Middle frontal gyrus (tissue), 1 donor: ENCODE measurements around the gene CBFB.
"Not testable (repeated sequence)": the region's sequence is repeated elsewhere in the genome, so short reads cannot be mapped to it uniquely, and the experiment has no call there.

Source experiments
- DNase-seq: peaks from one replicate; pipeline ENCODE4 v3.0.0-alpha.2; 2015; ENCODE audit warnings: low spot score; ENCODE audit errors: extremely low spot score

Gene CBFB

DNA sequence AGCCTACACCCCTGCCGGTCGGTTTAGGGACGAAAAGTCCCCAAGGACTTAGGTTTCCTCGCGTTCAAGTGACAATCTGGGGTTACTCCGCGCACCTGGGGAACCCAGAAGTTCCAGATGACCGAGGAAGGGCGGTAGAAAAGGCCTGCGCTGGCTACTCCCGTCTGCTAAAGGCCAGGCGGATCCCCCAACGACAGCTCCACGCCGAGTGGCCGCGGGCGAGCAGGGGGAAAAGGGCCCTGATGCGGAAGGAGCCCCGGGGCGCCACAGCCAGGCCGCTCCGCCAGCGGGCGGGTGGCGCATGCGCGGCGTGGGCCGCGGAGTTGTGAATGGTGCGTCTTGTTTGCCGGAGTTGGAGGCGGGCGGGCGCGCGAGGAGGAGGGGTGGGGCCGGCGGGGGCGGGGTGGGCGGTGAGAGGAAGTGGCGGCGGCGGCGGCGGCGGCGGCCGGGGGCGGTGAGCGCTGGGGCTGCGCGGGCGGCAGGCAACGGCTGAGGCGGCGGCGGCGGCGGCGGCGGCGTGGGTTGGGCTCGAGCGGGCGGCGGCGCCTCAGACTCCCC is at the start of gene CBFB:
Gene CBFB, plus strand, starts transcription at position 454 of the 558 bp plus-strand sequence. CDS start 259 bp downstream, outside the sequence.
- peak; percentile 78 for DNase-seq

DNA sequence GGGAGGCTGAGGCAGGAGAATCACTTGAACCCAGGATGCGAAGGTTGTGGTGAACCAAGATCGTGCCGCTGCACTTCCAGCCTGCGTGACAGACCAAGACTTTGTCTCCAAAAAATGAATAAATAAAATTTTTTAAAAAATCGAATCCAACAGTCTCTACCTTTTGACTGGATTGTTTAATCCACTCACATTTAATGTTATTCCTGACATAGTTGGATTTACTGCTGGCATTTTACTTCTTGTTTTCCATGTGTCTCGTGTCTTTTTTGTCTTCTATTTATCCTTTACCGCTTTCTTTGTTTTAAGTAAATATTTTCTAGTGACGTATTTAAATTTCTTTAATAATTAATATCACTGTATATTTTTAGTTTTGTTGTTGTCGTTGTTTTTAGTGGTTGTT is 45.9 kb upstream of the CBFB start:
- no peak for DNase-seq

DNA sequence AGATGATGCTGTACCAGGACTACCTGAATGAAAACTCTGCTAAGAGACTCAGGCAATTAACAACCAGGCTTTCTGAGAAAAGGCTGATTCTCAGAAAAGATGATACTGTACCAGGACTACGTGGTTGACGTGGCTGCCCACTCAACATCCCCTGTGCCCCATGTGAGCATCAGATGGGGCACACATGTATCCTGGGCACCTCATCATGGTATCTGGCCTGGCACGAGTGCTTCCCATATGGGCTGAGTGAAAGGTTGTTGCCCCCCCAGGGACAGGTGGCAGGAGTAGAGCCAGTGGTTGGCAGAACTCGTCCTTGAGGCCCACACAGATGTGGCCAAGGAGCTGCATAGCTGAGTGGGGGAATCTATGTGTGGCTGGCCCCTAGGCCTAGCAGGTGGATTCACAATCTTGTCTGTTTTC is 44.0 kb upstream of the CBFB start:
- DNase-seq, result no peak

DNA sequence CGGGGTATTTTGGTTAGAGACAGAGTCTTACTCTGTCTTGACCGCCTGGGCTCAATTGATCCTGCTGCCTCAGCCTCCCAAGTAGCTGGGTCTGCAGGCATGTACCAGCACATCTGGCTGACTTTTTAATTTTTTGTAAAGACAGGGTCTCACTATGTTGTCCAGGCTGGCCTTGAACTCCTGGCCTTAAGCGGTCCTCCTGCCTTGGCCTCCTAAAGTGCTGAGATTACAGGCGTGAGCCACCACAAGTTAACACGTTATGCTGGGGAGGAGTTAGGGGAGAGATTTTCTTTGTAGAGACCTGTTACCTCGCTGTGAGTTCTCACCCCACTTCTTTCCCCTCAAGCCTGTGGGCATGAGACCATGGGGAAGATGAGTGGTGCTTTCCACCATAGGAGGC is 42.4 kb upstream of the CBFB start:
- no peak for DNase-seq

DNA sequence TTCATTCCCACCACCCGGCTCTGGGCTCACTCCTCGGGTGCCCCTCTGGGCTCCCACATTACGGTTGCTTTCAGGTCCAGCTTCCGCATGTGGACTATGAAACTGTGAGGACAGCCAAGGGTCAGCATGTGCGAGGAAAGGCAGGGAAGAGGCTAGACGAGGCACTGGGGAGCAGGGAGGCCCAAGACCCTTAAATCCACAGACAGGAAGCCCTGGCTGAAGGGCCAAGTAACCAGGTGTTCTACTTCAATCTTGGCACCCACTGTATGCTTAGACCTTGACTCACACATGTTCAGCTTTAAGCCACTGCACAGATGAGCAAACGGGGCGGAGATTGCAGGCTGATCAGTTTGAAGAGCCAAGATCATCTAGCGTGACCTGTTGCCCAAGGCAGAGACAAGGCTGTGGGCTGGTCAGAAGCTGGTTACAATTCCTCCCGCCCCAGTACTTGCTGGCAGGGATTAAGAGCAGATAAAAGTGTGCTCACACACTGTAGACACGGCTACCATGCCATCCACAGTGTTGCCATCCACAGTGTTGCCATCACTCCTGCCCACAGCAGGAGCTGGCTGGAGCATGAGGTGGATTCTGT is 40.7 kb upstream of the CBFB start, which contains the start of gene CES4A:
Gene CES4A, plus strand, starts transcription at position 393 of the 592 bp plus-strand sequence. Its CDS starts 184 bp downstream, at position 577.
- DNase-seq, result no peak

DNA sequence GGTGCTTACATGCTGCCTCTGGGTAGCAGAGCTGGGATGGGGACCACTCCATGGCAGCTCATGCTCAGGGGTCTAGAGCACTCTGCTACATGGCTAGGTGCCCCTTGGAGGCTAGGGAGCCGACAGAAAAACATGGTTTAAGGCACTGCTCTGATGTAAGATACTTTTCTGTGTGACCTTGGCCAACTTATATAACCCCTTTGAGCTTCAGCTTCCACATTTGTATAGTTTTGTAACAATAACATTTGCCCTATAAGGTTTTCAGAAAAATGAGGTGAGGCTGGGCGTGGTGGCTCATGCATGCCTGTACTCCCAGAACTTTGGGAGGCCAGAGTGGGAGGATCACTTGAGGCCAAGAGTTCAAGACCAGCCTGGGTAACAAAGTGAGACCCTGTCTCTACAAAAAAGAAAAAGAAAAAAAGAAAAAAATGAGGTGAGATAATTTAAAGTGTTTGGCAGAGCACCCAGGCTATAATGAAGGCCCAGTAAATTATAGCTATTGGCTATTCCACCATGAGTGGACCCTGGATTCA is 37.3 kb upstream of the CBFB start:
- no peak for DNase-seq

DNA sequence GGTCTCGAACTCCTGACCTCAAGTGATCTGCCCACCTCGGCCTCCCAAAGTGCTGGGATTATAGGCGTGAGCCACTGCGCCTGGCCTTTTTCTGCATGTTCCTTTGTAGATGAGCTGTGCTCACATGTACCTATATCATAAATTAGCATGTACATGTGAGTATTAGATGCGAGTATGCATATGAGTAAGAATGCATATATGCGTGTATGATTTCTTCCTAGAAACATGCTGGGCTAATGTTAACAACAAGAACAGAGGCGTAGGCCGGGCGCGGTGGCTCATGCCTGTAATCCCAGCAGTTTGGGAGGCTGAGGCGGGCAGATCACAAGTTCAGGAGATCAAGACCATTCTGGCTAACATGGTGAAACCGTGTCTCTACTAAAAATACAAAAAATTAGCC is 35.4 kb upstream of the CBFB start:
- not testable (repeated sequence) for DNase-seq

DNA sequence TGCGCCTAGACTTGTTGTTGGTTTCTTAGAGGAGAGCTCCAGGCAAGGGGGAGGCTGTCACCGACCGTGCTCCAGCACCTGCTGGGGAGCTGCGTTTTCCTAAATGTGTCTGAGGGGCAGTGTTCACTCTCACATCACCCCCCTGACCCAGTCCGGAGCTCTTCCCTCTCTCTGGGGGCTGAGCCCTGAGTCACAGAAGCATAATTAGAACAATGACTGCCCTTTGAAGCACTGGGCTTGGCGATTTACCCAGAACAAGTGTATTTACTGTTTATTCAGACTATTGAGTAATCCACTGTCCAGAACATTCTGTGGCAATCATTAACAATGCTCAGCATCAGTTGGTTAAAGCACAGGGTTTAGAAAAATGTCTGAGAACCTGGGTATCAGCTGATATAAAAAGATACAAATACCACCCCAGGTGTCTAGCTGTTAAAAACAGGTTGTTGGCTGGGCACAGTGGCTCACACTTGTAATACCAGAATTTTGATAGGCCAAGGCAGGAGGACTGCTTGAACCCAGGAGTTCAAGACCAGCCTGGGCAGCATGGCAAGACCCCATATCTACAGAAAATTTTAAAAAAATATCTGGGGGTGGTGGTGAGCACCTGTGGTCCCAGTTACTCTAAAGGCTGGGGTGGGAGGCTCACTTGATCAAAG is 32.5 kb upstream of the CBFB start:
- DNase-seq, result peak; percentile 87

DNA sequence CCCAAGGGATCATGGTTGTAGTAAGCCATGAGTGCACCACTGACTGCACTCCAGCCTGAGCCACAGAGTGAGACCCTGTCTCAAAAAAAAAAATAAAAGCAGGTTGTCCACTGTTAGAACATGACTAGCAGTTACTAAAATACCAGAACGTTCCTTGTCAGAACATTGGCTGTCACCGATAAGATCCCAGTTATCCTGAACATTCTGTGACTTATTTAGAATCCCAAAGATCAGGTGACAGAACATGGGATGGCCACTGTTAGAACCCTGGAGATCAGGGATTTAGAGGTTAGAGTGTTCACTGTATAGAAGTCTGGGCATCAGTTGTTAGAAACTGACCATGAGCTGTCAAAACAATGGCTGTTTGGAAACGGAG is 32.0 kb upstream of the CBFB start:
- no peak for DNase-seq

DNA sequence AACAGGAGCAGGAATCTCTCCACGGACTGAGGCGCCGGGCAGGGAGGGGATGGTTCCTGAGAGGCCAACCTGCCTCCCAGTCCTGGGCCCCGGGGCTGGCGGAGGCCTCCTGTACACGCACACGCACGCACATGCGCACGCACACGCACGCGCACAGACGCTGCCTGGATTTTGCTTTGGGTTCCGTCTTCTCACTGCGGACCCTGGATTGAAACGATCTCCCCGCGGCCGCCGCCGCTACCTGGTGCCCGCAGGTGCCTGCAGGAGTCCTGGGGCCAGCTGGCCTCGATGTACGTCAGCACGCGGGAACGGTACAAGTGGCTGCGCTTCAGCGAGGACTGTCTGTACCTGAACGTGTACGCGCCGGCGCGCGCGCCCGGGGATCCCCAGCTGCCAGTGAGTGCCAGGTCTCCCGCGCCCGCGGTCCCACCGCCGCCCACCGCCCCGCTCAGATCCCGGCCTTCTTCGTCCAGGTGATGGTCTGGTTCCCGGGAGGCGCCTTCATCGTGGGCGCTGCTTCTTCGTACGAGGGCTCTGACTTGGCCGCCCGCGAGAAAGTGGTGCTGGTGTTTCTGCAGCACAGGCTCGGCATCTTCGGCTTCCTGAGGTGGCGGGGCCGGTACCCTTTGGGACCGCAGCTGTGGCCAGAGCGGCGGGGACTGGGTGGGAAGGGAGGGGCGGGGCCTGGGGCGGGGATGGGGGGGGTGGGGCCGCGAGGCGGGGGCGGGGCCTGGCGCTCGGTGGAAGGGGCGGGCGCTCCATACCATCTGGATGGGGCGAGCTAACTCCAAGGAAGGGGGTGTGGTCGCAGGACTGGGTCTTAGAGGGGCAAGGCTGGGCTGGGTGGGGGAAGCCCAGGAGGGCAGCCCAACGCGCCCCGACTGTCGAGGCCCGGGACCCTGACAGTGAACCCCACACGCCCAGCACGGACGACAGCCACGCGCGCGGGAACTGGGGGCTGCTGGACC is 28.3 kb upstream of the CBFB start:
- peak; percentile 66 for DNase-seq

DNA sequence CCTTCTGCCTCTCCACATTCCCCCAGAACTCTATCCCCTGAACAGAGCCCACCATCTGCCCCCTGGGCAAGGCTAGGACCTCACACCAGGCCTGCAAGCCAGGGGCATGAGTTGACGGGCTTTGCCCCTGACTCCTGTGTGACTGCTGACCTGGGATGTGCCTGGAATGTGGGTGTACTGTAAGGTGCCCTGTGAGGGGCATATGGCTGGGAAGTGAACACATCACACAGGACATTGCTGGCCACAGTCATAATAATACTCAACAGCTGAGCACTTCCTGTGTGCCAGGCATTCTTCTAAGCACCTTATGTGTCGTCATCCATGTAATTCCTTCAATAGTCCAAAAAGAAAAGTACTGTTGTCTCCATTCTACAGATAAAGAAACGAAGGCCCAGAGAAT is 27.2 kb upstream of the CBFB start:
- no peak for DNase-seq

DNA sequence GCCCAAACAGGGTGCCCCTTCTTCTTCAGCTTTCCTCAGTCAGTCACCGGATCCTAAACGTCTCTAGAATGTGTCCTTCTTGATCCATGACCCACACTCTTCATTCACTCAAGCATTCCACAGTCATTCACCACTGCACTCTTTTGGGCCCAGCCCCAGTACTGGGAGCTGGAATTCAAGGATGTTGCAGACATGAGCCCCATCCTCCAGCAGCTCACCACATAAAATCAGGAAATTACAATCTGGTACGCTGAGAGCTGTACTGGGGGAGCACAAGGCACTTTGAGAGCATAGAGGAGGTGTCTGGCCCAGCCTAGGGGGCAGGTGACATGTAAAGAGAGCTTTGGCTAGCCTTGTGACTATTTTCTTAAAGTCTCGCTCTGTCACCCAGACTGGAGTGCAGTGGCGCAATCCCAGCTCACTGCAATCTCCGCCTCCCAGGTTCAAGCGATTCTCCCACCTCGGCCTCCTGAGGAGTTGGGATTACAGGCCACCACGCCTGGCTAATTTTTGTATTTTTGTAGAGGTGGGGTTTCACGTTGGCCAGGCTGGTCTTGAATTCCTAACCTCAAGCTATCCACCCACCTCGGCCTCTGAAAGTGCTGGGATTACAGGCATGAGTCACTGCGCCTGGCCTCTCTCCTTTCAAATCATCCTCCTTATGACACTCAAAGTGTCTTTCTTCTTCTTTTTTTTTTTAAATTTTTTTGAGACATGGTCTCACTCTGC is 21.9 kb upstream of the CBFB start:
- no peak for DNase-seq

DNA sequence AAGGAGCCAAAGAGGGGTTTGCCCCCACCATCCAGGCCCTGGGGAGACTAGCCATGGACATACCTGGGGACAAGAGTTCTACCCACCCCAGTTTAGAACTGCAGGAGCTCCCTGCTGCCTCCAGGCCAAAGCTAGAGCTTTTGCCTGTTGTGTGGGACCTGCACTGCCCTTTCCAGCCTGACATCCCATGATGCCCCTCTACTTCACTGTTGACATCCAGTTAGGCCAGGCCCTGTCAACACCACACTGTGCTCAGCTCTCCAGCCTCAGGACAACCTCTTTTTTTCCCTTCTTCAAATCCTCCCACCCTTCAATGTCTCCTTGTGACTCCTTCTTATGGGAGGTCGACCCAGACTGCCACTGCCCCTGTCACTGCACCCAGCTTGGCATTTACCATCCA is 19.8 kb upstream of the CBFB start:
- DNase-seq, result no peak

DNA sequence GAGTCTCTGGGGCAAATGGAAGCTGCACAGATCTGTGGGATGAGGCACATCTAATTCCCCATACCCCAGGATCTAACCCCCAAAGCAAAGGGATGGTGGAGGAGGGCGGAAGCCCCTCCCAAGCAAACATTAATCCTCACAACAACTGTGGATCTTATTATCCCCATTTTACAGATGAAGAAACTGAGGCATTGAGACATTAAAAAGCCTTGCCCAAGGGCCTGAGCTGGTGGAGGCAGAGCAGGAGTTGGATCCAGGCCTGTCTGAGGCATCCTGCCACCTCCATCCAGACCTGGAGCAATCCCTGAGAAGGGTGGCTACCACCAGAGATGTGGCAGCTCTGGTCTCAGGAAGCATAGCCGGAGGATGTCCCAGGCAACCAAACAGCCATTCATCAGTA is 17.7 kb upstream of the CBFB start:
- no peak for DNase-seq

DNA sequence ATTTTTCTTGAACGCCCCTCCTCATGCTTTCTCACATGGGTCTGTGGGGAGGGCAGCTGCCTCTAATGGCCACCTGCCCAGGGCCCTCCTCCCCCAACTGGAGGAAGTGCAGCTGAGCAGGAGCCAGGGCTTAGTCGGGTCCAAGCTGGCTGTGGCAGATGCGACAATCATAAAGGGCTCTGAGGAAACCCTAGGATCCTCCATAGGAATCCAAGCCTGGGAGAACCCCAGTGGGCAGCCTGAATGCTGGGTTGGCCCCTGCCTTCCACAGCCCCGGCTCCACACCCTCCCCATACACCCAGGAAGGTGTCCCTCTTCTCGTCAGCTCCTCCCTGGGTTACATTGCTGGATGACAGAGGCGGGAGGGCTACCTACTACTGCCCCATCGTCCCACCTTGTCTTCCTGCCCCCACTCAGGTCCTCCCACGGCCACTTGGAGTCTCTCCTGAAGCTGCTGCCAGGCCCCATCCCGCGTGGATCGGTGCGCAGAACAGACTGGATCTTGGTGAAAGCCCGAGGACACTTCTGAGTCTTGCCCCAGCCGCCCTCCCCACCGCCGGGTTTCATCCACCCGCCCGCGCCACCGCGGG is 15.6 kb upstream of the CBFB start:
- no peak for DNase-seq

DNA sequence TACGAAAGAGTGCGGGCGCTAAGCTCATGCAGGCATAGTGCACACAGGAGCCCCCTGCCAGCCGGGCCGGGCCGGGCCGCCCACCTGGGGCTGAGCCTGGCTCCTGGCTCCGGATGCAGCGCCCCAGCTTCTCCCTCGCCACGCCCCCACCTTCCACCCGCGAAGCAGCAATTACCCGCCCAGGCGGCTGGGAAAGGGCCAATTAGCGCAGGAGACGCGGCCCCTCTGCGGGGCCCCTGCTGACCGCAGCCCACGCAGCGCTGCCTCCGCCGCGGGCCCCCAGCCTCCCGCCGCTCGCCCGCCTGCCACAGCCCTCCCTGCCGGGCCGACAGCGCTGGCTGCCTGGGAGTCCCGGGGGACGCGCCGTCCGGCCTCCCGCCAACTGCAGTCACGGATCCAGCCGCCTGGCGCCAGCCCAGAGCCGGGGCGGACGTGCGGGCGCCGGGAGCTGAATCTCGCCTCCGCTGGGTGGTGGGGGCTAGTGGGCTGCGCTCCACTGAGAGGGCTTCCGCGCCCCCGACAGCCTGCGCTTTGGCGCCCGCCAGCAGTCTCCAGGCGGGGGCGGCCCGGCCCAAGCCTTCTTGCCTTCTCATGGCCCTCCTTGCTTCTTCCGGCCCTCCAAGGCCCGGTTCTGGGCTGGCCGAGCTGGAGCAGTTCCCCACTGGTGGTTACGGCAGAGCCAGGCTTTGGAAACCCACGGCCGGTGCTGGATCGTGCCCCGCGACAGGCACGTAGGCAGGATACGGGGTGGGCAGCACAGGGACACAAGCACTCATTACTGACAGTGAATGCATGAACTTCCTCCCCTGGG is 14.9 kb upstream of the CBFB start:
- no peak for DNase-seq

DNA sequence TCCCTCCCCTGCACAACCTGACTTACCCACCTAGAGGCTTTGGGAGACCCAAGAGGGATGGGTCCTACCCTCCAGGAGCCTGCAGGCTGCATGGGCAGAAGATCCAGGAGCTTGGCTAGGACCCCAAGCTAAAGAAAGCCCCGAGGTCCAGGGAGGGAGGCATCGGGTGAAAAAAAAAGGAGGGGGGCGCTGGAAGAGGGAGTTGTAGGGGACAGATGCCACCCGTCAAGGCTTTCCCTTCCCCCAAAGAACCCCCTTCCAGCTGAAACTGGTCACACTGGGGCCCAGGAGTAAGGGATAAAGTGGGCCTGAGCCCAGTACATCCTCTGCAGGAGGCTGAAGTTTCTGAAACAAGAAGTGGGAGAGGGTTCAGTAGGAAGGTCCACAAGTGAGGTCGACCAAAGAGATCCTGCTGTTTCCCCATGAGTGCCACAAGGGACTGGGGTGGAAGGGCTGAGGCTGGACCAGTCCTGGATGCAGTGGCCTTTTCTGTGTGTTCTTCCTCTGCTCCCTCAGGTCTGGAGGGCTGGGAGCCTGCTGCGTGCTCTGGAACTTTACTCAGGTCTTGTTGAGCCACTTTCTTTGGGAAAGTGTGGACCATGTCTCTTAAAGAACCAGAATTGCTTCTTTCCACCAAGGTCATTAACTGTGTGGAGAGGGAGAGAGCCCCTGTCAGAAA is 14.2 kb upstream of the CBFB start:
- DNase-seq, result no peak

DNA sequence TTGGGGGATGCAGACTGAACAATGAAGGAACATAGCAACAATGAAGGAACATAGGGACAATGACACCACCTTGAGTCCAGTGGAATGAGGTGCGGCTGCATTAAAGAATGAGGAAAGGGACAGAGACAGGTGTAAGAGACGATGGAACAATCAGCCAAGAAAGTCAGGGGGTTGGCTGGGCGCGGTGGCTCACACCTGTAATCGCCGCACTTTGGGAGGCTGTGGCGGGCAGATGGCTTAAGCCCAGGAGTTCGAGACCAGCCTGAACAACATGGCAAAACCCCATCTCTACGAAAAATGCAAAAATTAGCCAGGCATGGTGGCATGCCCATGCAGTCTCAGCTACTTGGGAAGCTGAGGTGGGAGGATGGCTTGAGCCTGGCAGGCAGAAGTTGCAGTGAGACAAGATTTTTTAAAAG is 13.6 kb upstream of the CBFB start:
- no peak for DNase-seq

DNA sequence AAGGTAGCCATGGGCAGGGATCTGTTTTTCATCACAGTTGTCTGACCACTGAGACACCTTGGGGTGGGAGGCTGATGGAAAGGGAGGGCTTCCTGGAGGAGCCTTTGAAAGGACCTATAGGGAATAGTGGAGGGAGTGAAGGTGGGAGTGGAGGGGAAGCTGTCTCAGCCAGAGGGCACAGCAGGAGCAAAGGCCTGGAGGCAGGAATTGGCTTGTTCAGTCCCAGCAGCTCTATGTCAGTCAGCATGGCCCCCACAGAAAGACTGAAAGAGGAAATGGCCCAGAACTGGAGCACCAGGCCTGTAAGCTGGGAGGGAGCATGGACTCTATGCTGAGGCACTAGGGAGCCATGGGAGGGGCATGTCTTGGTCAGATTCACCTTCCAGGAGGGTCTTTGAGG is 12.8 kb upstream of the CBFB start:
- no peak for DNase-seq
